SK-MEL-5 (cell line): Measurements from ENCODE around the gene CTNNA3. TPM values are rescaled to one million over a fixed set of nuclear protein-coding genes. Genes with fewer than 3 reads are reported as not detected.

Experiments used
- DNase-seq: peaks from one replicate; pipeline ENCODE4 v3.0.0-alpha.2; 2016; ENCODE audit warnings: low read depth, low spot score
- in situ Hi-C: cut with HindIII; loops from 2 replicates; pipeline ENCODE4 v1.10.0; 2016; ENCODE audit warnings: low sequenced_read_pairs, high pct_unique_total_duplicates, low pct_unique_long_range_greater_than_20kb
- total RNA-seq: library from RNA; depleted of rRNA; stranded (reverse); fragments of >200 nt; shearing (Covaris generic); gene quantifications from 2 replicates; pipeline ENCODE4 v1.2.3, GENCODE V29; 2014

CTNNA3 gene
- total RNA-seq, 1 experiment from 2014 or later: not detected

DNA sequence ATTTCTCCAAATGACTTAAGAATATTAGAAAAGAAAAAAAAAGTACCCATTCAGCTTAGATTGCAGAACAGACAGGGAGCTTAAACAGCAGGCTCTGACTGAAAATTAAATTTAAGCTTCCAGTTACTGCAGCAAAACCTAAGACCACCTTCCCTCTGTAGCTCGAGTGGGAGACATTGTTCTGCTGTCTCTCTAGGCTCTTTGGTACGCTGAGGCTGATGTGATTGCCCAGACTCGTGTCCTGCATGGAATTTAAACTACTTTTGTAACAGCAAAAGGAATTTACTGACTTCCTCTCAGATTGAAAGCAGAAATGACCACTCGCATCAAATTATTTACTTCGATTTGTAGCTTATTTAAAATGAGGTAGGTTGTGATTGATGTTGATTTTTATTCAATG, 645.6 kb downstream of the CTNNA3 start:
- DNase-seq: no peak
- in situ Hi-C loops: no loop called here

DNA sequence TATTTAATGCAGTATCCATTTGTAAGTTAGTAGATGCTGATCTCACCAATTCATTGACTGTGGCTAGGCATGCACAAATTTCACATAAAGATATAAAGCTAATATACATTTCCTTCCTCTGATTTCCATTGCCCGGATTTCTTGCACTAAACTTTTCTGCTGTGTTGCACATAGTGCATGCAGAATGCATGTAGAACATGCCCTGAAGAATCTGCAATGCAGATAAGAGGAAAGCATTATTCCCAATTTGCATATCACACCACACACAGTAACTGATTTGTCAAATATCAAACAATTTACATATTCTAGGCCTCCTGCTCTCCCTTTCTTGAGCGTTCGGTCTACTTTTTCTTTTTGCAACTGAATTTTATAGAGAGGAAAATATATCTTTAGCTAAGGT, 646.0 kb downstream of the CTNNA3 start:
- in situ Hi-C loops: no loop called here
- no peak for DNase-seq

DNA sequence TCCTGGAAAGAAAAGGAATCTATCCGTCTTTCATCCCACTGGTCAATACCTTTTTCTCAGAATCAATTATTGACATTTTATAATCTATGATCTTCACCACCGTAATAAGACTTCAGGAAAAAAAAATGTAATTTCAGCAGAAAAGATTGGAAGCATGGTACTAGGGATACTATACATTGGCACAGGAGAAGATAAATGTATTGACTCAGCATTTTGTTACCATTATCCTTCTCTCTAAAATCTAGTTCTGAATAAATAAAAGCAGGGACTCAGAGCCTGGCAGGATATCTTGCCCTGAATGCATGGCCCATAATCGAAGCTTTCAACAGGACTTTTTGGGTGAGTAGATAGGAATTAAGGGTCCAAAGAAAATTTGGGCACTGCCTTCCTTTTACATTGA, 649.5 kb downstream of the CTNNA3 start:
- DNase-seq: no peak
- in situ Hi-C loops: no loop called here

DNA sequence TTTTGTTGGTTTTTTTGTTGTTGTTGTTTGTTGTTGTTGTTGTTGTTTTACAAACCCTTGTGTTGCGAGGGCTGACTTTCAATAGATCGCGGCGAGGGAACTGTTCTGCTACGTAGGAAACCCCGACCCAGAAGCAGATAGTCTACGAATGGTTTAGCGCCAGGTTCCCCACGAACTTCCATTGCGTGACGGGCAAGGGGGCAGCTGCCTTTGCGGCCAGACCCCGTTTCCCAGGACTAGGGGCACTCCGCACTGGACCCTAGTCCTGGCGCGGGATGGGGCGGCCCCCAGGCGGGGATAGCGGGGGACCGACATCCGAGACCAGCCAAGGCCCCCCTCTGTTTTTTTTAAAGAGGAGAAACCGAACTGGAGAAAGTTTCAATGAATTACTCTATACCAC, 650.6 kb downstream of the CTNNA3 start:
- in situ Hi-C loops: no loop called here
- no peak for DNase-seq

DNA sequence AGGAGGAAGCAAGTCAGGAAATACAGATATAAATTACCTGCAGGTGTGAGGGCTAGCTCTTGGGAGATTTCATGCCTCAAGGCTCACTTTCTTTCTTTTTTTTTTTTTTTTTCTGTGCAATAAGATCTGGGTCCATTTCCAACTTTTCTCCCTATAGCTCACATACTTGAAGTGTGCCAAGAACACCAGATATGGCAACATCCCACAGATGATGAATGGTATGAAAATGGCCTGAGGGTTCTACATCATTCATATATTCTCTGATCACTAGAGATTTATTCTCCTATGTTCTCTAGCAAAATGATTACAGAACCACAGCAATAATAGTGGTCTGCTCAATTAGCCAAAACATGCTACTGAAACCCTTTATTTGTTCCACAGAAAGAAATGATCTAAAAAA, 653.0 kb downstream of the CTNNA3 start:
- no peak for DNase-seq
- in situ Hi-C loops: no loop called here

DNA sequence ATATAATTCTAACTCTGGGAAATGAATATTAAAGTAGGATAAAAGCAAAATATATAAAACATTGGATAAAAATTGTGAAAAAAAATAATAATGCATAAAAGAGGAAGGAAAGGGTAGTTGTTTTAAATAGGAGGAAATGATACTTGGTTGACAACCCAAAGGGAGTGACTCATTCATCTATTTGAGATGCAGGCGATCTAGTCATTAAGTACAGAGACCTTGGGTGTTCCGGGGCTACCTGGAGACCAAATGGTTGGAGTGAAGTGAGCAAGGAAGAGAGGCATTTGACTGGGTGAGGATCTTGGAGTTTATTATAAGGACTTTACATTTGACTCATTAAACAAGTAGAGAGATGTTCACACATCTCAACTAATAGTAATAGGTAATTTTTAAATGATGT, 659.2 kb downstream of the CTNNA3 start:
- no peak for DNase-seq
- in situ Hi-C loops: no loop called here

DNA sequence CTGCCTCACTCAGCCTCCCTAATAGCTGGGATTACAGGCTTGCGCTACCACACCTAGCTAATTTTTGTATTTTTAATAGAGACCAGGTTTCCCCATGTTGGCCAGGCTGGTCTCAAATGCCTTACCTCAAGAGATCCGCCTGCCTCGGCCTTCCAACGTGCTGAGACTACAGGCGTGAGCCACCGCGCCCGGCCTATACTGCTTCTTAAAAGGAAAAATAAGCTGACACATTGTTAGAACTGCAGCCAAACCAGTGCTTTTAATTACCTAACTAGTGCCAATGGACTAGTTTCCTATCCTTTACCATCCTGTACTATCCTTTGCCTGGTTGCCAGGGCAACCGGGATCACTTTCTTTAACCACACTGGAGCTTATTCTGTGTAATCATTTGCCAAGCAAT, 662.1 kb downstream of the CTNNA3 start:
- in situ Hi-C loops: no loop called here

DNA sequence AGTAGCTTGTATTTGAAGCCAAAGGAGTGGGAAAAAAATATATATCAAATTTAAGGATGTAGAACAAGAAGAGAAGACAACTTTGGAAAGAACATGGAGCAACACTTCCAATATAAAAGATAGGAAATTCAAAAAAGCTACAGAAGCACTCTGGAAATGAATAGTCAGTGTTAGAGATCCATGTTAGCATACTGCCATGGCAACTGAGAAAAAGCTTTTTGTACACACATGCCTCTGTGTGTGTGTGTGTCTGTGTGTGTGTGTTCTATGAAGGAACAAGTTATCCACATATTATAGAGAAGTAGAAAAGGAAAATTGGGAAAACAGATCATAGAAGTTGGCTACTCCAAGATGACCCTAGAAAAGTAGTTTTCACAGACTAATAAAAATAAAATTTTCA, 673.9 kb downstream of the CTNNA3 start:
- in situ Hi-C loops: no loop called here
- DNase-seq: no peak

More for the DNA sequence above, 662.1 kb downstream of the CTNNA3 start:
- no peak for DNase-seq

DNA sequence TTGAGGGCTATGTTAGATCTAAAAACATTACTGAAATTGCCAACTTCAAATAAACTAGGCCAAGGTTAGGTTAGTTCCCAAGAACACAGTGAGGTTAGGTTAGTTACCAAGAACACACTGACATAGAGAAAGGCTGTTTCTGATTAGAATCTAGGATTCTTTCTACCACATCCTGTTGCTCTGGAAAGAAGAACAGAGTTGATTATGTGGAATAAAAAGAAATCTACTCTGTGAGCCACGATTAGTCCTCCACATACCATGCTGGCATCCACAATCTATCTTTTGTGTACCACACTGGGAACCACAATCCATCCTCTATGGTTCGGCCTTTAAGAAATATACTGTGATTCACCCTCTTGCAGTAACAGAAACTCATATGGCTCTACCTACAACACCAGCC, 678.8 kb downstream of the CTNNA3 start:
- in situ Hi-C loops: no loop called here
- DNase-seq: peak; percentile 75

DNA sequence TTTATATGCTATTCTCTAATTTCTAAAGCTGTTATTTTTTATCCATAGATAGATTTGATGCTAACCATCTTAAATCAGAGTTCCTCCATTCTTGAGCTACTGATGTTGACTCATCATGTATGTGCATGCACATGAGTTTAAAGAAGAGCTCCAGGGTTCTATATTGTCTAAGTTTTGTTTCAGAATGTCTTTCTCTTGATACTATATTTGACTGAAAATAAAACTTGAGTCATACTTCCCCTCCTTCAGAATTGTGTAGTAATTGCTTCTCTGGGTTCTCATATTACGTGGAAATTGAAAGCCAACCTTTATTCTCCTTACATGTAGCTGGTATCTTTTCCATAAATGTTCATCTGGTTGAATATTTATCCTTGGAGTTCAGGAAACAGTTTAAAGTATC, 680.8 kb downstream of the CTNNA3 start:
- in situ Hi-C loops: no loop called here
- no peak for DNase-seq

DNA sequence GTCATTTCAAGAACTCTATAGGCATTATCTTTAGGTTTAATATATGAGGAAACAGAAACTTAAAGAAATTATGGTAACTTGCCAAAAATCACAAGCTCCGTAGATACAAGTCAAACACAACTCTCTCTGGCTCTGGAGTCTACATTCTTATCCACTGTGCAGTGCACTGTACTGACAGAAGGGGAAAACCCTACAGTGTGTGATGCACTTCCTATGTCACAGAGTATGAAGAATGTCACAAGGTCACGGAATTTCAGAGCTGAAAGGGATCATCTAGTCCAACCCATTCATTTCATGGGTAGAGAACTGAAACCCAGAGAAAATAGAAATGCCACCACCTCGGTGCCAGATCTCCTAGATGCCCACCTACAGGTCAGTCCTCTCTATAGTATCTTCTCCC, 684.0 kb downstream of the CTNNA3 start:
- DNase-seq: no peak
- in situ Hi-C loops: no loop called here

DNA sequence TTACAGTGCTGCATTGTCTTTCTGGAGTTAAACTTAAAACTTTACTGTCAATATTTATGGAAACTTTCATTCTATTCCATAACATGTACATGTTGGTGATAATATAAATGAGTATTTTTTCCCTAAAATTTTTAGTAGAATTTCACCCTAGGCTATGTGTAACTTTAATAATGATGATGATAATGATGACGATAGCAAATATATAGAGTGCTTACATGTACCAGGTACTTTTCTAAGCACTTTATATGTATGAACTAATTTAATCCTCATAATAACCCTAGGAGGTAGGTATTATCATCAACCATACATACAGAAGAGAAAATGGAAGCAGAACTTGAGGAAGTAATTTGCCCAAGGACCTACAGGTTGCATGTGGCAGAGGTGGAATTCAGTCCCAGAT, 684.5 kb downstream of the CTNNA3 start:
- DNase-seq: no peak
- in situ Hi-C loops: no loop called here

DNA sequence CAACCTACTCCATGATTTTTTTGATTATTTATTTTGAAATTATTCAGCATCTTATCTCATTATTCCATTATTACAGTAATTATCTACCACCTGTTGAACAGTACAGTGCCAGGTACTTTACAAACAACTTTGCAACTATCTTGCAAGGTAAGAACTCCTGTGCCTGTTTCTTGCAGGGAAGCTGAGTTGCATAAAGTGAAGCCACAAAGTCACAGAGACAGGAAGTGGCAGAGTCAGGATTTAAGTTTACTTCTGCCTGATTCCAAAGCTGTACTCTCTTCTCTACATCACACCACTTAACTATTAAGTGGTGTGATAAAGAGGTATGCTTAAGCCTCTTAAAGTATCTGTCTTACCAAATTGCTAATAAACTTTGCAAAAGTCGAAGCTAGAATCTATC, 690.0 kb downstream of the CTNNA3 start:
- in situ Hi-C loops: no loop called here
- no peak for DNase-seq

DNA sequence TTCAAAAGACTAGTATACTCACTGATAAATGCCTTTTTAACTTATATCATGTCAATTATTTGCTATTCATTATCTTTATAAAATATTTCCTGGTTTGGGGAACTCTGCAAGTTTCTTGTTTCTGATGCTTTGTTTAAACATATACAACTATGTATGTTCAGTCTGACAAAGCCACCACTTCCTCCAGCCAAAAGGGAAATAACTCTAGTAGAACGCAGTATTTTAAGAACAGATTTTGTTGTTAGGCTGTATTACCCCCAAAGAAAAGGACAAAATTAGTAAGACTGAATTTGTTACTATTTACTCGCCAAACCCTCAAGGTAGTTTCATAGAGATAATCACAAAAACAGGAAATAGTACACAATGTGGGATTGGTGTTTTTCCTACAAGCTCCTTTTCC, 691.3 kb downstream of the CTNNA3 start:
- in situ Hi-C loops: no loop called here
- no peak for DNase-seq

DNA sequence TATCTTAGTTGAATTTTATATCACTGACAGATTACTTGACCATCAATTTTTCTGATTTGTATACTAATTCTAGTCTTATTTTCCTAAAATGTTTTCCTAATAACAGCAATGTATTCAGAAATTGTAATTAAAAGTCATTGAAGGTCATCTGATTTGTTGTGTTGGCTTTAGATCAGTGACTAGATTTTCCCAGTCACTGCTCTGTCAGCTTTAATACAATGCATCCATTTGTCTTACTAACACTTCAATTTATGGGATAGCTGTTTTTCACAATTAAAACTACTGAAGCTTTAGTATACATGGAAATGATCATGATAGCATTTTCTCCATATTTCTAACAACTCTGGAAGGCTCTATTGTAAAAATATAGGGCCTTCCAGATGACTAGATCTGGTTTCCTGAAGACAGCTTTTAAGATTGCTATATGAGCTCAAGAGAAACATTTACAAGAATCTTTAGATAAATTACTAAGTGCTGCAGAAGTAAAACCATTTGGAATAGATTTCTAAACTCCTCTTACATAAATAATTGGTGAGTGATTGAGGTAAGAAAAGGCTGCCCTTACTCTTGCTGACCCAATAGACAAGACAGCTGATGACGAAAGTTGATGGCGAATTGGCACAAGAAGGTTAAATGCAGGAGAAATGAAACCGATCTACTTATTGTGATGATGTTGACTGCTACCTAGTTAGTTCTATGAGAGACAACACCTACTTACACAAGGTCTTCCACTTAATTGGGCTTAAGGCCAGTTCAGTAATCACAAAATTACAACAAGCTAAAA, 696.0 kb downstream of the CTNNA3 start:
- DNase-seq: no peak
- in situ Hi-C loops: no loop called here

DNA sequence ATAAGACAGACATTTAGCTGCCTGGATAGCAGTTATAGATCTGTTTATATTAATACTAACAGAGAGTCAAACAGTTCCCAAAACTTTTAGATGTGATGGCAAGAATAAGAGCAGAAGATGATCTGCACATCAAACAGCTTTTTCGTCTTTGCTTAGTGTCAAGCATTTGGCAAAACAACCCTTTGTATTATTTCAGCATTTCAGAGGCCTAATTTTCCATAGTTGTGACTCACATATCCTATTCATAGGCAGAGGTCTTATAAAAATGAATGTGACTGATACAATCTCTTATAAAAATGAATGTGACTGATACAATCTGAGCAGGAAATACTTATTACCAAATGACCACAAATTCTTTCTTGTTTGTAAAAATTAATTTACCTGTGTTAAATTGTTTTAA, 699.0 kb downstream of the CTNNA3 start:
- no peak for DNase-seq
- in situ Hi-C loops: no loop called here

DNA sequence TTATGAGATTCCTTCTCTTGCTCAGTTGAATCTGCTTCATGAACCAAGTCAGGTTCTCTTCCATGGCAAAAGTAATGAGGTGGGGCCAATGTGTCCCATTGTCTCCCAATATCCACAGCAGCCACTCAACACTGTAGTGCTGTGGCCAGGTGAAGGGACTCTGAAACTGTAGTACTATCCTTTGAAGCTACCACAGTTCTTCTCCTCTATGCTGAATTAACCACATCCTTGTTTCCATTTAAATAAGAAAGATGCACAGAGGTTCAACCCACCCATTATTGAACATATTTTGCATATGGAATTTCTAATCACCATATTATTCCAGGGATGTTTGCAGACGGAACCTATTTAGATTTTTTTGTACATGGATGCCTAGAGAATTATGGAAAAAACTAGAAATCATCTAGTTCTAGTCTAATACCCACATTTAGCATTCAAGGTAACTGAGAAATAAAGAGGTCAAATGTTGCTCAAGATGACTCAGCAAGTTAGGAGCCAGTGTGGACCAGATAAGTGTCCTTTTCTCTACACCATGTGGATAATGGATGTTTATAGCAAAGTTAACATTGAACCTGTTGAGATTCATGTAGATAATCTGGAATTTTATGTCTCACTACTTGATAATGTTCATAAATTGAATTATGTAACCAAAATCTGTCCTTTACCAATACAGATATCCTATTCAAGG, 705.7 kb downstream of the CTNNA3 start:
- in situ Hi-C loops: no loop called here
- no peak for DNase-seq

DNA sequence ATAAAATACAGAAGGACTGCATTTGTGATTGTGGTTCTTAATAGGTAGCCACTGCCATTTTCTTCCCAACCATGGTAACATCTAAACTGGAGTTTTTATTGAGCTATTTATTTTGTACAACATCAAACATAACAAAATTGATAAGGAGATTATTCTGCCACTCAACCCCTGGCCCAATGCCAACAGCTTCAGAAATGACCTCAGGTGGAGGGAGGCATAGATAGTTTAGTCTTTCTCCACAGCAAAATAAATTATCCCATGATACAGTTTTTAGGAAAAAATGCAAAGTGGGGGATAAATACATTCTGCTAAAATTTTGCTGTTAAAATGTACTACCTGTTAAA, 712.5 kb downstream of the CTNNA3 start:
- DNase-seq: no peak
- in situ Hi-C loops: no loop called here

DNA sequence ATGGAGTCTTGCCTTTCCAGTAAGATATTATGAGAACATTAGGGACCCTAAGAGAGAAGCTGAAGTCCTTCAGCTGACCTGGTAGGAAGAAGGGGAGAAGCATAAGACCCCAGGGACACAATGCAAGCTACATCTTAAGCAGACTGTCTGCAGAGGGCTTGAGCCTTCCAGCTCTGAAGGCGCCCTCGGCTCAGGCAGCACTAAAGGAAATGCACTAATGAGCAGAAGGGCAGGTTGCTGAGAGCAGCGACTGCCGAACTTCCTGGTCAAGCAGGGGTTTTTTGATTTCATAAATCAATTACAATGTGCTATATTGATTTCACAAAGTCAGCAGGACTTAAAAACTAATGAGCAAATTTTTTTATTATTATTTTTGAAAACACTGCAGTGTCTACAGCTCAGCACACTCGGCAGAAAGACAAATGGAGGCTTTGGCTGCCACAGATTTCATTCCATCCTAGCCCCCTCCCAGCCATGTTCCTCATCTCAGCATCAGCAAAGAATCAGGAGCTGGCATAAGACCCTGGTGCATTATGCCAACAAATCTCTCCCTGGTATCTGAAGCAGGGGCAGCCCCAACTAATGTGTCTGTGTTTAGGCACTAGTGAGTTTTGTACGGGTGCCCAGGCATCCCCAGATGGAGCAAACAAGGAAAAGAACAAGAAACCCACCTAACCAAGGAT, 713.1 kb downstream of the CTNNA3 start:
- DNase-seq: peak; percentile 0
- in situ Hi-C loops: no loop called here
